Astrocyte (in vitro differentiated cells and primary cell): ENCODE measurements around the gene BARHL2.

Experiments
- CTCF ChIP-seq: IDR thresholded peaks from 2 replicates; pipeline ENCODE4 v1.5.1; 2011; ENCODE audit warnings: low read depth, mild to moderate bottlenecking, inconsistent platforms, low read length, moderate library complexity; ENCODE audit not compliant: insufficient read depth
- EZH2 ChIP-seq: IDR thresholded peaks from 2 replicates; pipeline ENCODE4 v1.6.1; 2012; ENCODE audit warnings: mild to moderate bottlenecking, low read length, inconsistent platforms; ENCODE audit not compliant: insufficient read depth

GRCh38 chr1:90715309-90715708, 1.8 kb downstream of the BARHL2 start:
- TF ChIP-seq CTCF (no peak), EZH2 (no peak)
